Measurements from ENCODE around the gene F9.
"Not testable (repeated sequence)": the region's sequence is repeated elsewhere in the genome, so short reads cannot be mapped to it uniquely, and the experiment has no call there.

DNA sequence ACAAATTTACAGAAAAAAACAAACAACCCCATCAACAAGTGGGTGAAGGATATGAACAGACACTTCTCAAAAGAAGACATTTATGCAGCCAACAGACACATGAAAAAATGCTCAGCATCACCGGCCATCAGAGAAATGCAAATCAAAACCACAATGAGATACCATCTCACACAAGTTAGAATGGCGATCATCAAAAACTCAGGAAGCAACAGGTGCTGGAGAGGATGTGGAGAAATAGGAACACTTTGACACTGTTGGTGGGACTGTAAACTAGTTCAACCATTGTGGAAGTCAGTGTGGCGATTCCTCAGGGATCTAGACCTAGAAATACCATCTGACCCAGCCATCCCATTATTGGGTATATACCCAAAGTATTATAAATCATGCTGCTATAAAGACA is 1.7 kb upstream of the F9 start:
- TF ChIP-seq CTCF (conservative IDR thresholded peaks at IDR 0.05); ZFX (IDR thresholded peaks at IDR 0.05): not testable (repeated sequence)

Measured in C4-2B (cell line).